ENCODE results near the gene RBFOX2.

DNA sequence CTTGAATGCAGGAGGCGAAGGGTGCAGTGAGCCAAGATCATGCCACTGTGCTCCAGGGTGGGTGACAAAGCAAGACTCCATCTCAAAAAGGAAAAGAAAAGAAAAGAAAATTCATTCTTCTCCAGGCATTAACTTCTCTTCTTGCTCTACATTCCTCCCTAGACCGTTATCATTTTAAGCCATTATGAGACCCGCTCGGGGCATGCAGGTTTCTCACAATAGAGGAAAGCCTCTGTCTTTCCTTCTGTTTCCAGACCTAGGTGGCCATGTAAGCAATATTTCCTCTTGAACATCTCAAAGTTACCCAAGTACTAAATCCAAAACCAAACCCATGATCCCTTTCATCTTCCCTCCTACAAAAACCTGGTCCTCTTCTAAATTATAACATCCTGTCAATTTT is 139.6 kb downstream of the RBFOX2 start:
- TF ChIP-seq, protein P1, sequence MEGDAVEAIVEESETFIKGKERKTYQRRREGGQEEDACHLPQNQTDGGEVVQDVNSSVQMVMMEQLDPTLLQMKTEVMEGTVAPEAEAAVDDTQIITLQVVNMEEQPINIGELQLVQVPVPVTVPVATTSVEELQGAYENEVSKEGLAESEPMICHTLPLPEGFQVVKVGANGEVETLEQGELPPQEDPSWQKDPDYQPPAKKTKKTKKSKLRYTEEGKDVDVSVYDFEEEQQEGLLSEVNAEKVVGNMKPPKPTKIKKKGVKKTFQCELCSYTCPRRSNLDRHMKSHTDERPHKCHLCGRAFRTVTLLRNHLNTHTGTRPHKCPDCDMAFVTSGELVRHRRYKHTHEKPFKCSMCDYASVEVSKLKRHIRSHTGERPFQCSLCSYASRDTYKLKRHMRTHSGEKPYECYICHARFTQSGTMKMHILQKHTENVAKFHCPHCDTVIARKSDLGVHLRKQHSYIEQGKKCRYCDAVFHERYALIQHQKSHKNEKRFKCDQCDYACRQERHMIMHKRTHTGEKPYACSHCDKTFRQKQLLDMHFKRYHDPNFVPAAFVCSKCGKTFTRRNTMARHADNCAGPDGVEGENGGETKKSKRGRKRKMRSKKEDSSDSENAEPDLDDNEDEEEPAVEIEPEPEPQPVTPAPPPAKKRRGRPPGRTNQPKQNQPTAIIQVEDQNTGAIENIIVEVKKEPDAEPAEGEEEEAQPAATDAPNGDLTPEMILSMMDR (IDR thresholded peaks at IDR 0.05), result no peak
- TF ChIP-seq POLR2A (IDR thresholded peaks at IDR 0.05), result no peak

Data from Peyer's patch (tissue), 4 donors.